Ovary (tissue), 3 donors: ENCODE results near the gene RAPGEF4.

ENCODE experiments used
- EP300 ChIP-seq: sonication (generic); formaldehyde crosslinking; IDR thresholded peaks from one replicate; pipeline ENCODE4 v1.6.1; 2017; ENCODE audit warnings: antibody characterized with exemption
- TF ChIP-seq, protein P1 (sequence below), 3 donors: fragments of 450-650 bp in 2 of 3; fragments of 200-600 bp in 1 of 3; IDR thresholded peaks; one replicate each; pipeline versions ENCODE4 v1.5.1 to v1.8.0; 2016 to 2022; ENCODE audit warnings: antibody characterized with exemption in 3 of 3, mild to moderate bottlenecking in 1 of 3
- donor health status: DM: no; HTN: no; CAD: no.

DNA sequence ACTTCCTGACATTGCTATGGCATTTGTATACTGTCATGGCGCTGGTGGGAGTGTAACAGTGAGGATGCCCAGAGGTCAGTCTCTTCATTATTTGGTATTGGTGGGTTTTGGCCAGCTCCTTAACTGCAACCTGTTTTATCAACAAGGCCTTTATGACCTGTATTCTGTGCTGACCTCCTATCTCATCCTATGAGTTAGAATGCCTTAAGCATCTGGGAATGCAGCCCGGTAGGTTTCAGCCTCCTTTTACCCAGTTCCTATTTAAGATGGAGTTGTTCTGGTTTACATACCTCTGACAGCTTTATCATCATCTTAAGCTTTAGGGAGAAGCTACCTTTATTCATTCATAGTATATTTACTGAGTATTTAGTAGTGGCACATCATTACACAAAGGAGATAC lies 103.8 kb downstream of the RAPGEF4 start:
- TF ChIP-seq, protein P1, sequence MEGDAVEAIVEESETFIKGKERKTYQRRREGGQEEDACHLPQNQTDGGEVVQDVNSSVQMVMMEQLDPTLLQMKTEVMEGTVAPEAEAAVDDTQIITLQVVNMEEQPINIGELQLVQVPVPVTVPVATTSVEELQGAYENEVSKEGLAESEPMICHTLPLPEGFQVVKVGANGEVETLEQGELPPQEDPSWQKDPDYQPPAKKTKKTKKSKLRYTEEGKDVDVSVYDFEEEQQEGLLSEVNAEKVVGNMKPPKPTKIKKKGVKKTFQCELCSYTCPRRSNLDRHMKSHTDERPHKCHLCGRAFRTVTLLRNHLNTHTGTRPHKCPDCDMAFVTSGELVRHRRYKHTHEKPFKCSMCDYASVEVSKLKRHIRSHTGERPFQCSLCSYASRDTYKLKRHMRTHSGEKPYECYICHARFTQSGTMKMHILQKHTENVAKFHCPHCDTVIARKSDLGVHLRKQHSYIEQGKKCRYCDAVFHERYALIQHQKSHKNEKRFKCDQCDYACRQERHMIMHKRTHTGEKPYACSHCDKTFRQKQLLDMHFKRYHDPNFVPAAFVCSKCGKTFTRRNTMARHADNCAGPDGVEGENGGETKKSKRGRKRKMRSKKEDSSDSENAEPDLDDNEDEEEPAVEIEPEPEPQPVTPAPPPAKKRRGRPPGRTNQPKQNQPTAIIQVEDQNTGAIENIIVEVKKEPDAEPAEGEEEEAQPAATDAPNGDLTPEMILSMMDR (IDR thresholded peaks at IDR 0.05) = no peak
- TF ChIP-seq EP300 = no peak
